HL-60 (cell line): ENCODE measurements around the gene NCOA3.

Experiments
- DNase-seq, 2 experiments: peaks; one replicate each; pipeline ENCODE4 v3.0.0-alpha.2; 2010 to 2020; ENCODE audit warnings: low read depth in 1 of 2, low spot score in 1 of 2
- H3K27ac ChIP-seq: fragments of 250-450 bp; sonication (Bioruptor Pico); replicated peaks from 2 replicates; pipeline ENCODE4 v1.5.1; 2020; ENCODE audit warnings: mild to moderate bottlenecking, moderate library complexity
- H3K27me3 ChIP-seq: fragments of 250-450 bp; sonication (Bioruptor Pico); 2 replicates; pipeline ENCODE4 v1.5.1; 2021; ENCODE audit warnings: mild to moderate bottlenecking, moderate library complexity; ENCODE audit not compliant: insufficient read depth, poor library complexity, severe bottlenecking
- H3K4me3 ChIP-seq: replicated peaks from 2 replicates; pipeline ENCODE4 v1.5.1; 2011; ENCODE audit warnings: mild to moderate bottlenecking, control low read depth, low read length; ENCODE audit not compliant: insufficient read depth
- GABPA ChIP-seq: IDR thresholded peaks from 2 replicates; pipeline ENCODE4 v1.6.1; 2012; ENCODE audit warnings: low read depth
- POLR2AphosphoS5 ChIP-seq: IDR thresholded peaks from 2 replicates; pipeline ENCODE4 v1.6.1; 2012; ENCODE audit warnings: low read depth
- SPI1 ChIP-seq: IDR thresholded peaks from 2 replicates; pipeline ENCODE4 v1.6.1; 2012; ENCODE audit warnings: low read depth, mild to moderate bottlenecking, borderline replicate concordance
- TF ChIP-seq, protein P1 (sequence below): IDR thresholded peaks from one replicate; pipeline ENCODE4 v1.5.1; 2011; ENCODE audit warnings: low read length, control low read depth, inconsistent platforms; ENCODE audit not compliant: insufficient read depth
- TF ChIP-seq, protein P2 (sequence below): IDR thresholded peaks from 2 replicates; pipeline ENCODE4 v1.6.1; 2012; ENCODE audit warnings: low read depth; ENCODE audit not compliant: insufficient replicate concordance

Gene NCOA3

DNA sequence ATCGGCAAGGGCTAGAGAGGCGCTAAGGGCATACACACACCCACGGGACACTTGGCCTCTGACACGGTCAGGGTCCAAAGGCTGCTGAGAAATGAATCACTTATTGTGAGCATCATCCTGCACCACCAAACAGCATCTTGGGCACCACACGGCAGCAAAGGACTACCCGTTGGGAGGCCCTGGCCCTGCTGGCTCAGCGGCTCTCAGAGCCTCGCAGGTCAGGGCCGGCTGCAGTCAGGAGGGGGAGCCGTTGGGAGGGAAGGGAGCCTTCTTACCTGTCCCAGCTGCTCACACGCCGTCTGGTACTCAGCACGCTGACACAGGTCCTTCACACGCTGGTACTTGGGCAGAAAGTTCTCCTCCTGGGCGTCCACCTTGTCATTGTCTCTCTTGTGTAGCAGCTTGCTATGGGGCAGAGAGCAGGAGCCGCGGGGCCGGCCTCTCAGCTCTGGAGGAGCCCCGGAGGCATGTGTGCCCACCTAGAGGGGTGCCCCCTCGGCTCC, 174.6 kb downstream of the NCOA3 start:
- H3K27me3 ChIP-seq, result no peaks in the 10 kb centered on the region
- TF ChIP-seq GABPA (no peak), POLR2AphosphoS5 (no peak), SPI1 (no peak)
- TF ChIP-seq, protein P1, sequence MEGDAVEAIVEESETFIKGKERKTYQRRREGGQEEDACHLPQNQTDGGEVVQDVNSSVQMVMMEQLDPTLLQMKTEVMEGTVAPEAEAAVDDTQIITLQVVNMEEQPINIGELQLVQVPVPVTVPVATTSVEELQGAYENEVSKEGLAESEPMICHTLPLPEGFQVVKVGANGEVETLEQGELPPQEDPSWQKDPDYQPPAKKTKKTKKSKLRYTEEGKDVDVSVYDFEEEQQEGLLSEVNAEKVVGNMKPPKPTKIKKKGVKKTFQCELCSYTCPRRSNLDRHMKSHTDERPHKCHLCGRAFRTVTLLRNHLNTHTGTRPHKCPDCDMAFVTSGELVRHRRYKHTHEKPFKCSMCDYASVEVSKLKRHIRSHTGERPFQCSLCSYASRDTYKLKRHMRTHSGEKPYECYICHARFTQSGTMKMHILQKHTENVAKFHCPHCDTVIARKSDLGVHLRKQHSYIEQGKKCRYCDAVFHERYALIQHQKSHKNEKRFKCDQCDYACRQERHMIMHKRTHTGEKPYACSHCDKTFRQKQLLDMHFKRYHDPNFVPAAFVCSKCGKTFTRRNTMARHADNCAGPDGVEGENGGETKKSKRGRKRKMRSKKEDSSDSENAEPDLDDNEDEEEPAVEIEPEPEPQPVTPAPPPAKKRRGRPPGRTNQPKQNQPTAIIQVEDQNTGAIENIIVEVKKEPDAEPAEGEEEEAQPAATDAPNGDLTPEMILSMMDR, result no peak
- TF ChIP-seq, protein P2, sequence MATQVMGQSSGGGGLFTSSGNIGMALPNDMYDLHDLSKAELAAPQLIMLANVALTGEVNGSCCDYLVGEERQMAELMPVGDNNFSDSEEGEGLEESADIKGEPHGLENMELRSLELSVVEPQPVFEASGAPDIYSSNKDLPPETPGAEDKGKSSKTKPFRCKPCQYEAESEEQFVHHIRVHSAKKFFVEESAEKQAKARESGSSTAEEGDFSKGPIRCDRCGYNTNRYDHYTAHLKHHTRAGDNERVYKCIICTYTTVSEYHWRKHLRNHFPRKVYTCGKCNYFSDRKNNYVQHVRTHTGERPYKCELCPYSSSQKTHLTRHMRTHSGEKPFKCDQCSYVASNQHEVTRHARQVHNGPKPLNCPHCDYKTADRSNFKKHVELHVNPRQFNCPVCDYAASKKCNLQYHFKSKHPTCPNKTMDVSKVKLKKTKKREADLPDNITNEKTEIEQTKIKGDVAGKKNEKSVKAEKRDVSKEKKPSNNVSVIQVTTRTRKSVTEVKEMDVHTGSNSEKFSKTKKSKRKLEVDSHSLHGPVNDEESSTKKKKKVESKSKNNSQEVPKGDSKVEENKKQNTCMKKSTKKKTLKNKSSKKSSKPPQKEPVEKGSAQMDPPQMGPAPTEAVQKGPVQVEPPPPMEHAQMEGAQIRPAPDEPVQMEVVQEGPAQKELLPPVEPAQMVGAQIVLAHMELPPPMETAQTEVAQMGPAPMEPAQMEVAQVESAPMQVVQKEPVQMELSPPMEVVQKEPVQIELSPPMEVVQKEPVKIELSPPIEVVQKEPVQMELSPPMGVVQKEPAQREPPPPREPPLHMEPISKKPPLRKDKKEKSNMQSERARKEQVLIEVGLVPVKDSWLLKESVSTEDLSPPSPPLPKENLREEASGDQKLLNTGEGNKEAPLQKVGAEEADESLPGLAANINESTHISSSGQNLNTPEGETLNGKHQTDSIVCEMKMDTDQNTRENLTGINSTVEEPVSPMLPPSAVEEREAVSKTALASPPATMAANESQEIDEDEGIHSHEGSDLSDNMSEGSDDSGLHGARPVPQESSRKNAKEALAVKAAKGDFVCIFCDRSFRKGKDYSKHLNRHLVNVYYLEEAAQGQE, result no peak
- no peak overlapping the region for H3K4me3 ChIP-seq
- no peak overlapping the region for H3K27ac ChIP-seq
- no peak for DNase-seq

- no peak overlapping the region for H3K27ac ChIP-seq
- DNase-seq, result no peak
- no peak overlapping the region for H3K4me3 ChIP-seq
- TF ChIP-seq GABPA (no peak), SPI1 (no peak), POLR2AphosphoS5 (no peak)
- TF ChIP-seq, protein P2, result no peak
- no peaks in the 10 kb centered on the region for H3K27me3 ChIP-seq
Observed at GRCh38 chr20:47676912-47677634, 175.4 kb downstream of the NCOA3 start.

DNA sequence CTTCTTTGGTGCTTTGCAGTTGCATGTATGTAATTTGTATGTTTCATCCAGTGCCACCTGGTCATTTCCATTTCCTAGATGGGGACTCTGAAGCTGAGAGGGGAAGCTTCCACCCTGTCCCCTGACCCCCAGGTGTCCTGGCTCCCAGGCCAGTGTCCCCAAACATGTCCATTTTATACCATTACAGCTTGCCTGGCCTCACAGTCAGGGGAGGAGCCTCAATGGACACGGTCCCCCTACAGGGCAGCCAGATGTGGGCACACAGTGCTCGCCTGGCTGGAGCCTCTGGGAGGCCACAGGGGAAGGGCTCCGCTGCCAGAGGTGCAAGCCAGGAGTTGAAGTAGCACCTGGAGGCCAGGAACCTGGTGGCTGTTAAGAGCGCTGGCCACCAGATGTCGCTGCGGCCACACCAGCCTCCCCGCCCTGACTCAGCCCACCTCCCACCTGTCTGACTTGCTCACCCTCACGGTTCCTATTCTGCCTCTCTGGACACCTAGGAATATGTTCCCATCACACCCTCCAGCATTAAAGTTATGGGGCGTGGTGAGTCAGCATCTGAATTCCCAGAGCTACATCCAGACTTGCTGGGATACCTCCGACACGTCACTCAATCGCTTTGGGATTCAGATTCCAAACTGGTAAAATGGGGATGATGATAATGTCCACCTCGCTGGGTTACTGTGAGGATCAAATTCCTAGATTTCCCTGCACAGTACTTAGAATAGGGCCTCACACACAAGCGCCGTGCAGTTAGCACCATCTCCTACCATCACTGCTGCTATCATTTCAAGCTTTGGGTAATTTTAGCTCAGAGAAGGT, 176.2 kb downstream of the NCOA3 start:
- no peak overlapping the region for H3K27ac ChIP-seq
- no peaks in the 10 kb centered on the region for H3K27me3 ChIP-seq
- H3K4me3 ChIP-seq, result no peak overlapping the region
- TF ChIP-seq, protein P2, result no peak
- no peak for TF ChIP-seq SPI1
- TF ChIP-seq GABPA, result no peak
- TF ChIP-seq, protein P1, result peak; percentile 59
- TF ChIP-seq POLR2AphosphoS5, result no peak
- peak; percentile 20 to 37 for DNase-seq
